SK-N-SH (cell line): ENCODE results near the gene CLMP.
A peak's percentile ranks its signal among the peaks of the same experiment; 100 is the strongest.

Source experiments
- CHD2 ChIP-seq: fragments of 150-350 bp; IDR thresholded peaks from 2 replicates; pipeline ENCODE4 v1.6.1; 2018; ENCODE audit warnings: low read length; ENCODE audit not compliant: partially characterized antibody
- EP300 ChIP-seq, 2 experiments: IDR thresholded peaks; 2 replicates each; pipeline versions ENCODE4 v1.4.0 to v1.6.1; 2012; ENCODE audit warnings: borderline replicate concordance in 1 of 2, low read depth in 1 of 2, low read length in 1 of 2
- EZH2phosphoT487 ChIP-seq: fragments of 200-600 bp; sonication (generic); IDR thresholded peaks from 2 replicates; pipeline ENCODE4 v1.6.1; 2017; ENCODE audit warnings: low read depth, mixed run types, mild to moderate bottlenecking, antibody characterized with exemption, moderate library complexity, borderline replicate concordance
- FOSL2 ChIP-seq: IDR thresholded peaks from 2 replicates; pipeline ENCODE4 v1.4.0; 2012; ENCODE audit warnings: low read depth, mild to moderate bottlenecking, moderate library complexity, borderline replicate concordance
- JUND ChIP-seq: IDR thresholded peaks from 2 replicates; pipeline ENCODE4 v1.4.0; 2012
- POLR2AphosphoS5 ChIP-seq: IDR thresholded peaks from 2 replicates; pipeline ENCODE4 v1.6.1; 2012; ENCODE audit warnings: low read depth, low read length
- REST ChIP-seq: IDR thresholded peaks from 2 replicates; pipeline ENCODE4 v1.6.1; 2012; ENCODE audit warnings: mild to moderate bottlenecking, low read depth, low read length, moderate library complexity
- YY1 ChIP-seq: IDR thresholded peaks from 2 replicates; pipeline ENCODE4 v1.4.0; 2012; ENCODE audit warnings: low read depth, mild to moderate bottlenecking
- TF ChIP-seq, protein P1 (sequence below): fragments of 150-350 bp; IDR thresholded peaks from 2 replicates; pipeline ENCODE4 v1.6.1; 2016; ENCODE audit warnings: mild to moderate bottlenecking, low read depth, low read length
- TF ChIP-seq, protein P2 (sequence below): fragments of 150-350 bp; IDR thresholded peaks from 2 replicates; pipeline ENCODE4 v1.6.1; 2017; ENCODE audit warnings: antibody characterized with exemption, low read length, low read depth, borderline replicate concordance
- TF ChIP-seq, protein P3 (sequence below): fragments of 200-600 bp; sonication (generic); IDR thresholded peaks from 2 replicates; pipeline ENCODE4 v1.6.1; 2017; ENCODE audit warnings: antibody characterized with exemption, mild to moderate bottlenecking, moderate library complexity
- TF ChIP-seq, protein P4 (sequence below): IDR thresholded peaks from 2 replicates; pipeline ENCODE4; 2012

- TF ChIP-seq, protein P1, sequence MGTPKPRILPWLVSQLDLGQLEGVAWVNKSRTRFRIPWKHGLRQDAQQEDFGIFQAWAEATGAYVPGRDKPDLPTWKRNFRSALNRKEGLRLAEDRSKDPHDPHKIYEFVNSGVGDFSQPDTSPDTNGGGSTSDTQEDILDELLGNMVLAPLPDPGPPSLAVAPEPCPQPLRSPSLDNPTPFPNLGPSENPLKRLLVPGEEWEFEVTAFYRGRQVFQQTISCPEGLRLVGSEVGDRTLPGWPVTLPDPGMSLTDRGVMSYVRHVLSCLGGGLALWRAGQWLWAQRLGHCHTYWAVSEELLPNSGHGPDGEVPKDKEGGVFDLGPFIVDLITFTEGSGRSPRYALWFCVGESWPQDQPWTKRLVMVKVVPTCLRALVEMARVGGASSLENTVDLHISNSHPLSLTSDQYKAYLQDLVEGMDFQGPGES: no peak
- TF ChIP-seq EP300 (IDR thresholded peaks at IDR 0.05; ENCODE audit: borderline replicate concordance in 1 of 2, low read depth in 1 of 2, low read length in 1 of 2) (peak in 1 of 2 experiments; percentile 59; a peak in 1 of 4 replicates), YY1 (no peak), FOSL2 (no peak), POLR2AphosphoS5 (peak; percentile 100), REST (peak; percentile 57), JUND (peak; percentile 25; the same call in 1 of the 2 replicates), EZH2phosphoT487 (no peak), CHD2 (no peak)
- TF ChIP-seq, protein P2, sequence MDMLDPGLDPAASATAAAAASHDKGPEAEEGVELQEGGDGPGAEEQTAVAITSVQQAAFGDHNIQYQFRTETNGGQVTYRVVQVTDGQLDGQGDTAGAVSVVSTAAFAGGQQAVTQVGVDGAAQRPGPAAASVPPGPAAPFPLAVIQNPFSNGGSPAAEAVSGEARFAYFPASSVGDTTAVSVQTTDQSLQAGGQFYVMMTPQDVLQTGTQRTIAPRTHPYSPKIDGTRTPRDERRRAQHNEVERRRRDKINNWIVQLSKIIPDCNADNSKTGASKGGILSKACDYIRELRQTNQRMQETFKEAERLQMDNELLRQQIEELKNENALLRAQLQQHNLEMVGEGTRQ: no peak
- TF ChIP-seq, protein P3, sequence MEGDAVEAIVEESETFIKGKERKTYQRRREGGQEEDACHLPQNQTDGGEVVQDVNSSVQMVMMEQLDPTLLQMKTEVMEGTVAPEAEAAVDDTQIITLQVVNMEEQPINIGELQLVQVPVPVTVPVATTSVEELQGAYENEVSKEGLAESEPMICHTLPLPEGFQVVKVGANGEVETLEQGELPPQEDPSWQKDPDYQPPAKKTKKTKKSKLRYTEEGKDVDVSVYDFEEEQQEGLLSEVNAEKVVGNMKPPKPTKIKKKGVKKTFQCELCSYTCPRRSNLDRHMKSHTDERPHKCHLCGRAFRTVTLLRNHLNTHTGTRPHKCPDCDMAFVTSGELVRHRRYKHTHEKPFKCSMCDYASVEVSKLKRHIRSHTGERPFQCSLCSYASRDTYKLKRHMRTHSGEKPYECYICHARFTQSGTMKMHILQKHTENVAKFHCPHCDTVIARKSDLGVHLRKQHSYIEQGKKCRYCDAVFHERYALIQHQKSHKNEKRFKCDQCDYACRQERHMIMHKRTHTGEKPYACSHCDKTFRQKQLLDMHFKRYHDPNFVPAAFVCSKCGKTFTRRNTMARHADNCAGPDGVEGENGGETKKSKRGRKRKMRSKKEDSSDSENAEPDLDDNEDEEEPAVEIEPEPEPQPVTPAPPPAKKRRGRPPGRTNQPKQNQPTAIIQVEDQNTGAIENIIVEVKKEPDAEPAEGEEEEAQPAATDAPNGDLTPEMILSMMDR: no peak
- TF ChIP-seq, protein P4, sequence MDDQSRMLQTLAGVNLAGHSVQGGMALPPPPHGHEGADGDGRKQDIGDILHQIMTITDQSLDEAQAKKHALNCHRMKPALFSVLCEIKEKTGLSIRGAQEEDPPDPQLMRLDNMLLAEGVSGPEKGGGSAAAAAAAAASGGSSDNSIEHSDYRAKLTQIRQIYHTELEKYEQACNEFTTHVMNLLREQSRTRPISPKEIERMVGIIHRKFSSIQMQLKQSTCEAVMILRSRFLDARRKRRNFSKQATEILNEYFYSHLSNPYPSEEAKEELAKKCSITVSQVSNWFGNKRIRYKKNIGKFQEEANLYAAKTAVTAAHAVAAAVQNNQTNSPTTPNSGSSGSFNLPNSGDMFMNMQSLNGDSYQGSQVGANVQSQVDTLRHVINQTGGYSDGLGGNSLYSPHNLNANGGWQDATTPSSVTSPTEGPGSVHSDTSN: peak; percentile 9; the same call in 1 of the 2 replicates
These were observed 133.5 kb downstream of the CLMP start, which contains the start of gene HSPA8 for GRCh38 chr11:123061403-123062157.
